Skeletal muscle satellite cell (primary cell): Measurements from ENCODE around the gene PAQR3. TPM values are rescaled to one million over a fixed set of nuclear protein-coding genes. Genes with fewer than 3 reads are reported as not detected.
"Not testable (repeated sequence)": the region's sequence is repeated elsewhere in the genome, so short reads cannot be mapped to it uniquely, and the experiment has no call there.

Experiments
- H3K27me3 ChIP-seq: 2 replicates; pipeline ENCODE4 v1.7.0; 2013; ENCODE audit warnings: low read length; ENCODE audit not compliant: control insufficient read depth, insufficient read depth
- H3K36me3 ChIP-seq: 2 replicates; pipeline ENCODE4 v1.7.0; 2013; ENCODE audit warnings: mild to moderate bottlenecking, control low read depth, low read length; ENCODE audit not compliant: insufficient read depth
- H3K4me1 ChIP-seq: 2 replicates; pipeline ENCODE4 v1.7.0; 2013; ENCODE audit warnings: low read length; ENCODE audit not compliant: control insufficient read depth, insufficient read depth
- H3K4me2 ChIP-seq: 2 replicates; pipeline ENCODE4 v1.7.0; 2013; ENCODE audit warnings: mild to moderate bottlenecking, low read length
- H3K4me3 ChIP-seq: 2 replicates; pipeline ENCODE4 v1.7.0; 2013; ENCODE audit warnings: low read length
- H3K9ac ChIP-seq: 2 replicates; pipeline ENCODE4 v1.7.0; 2013; ENCODE audit warnings: mild to moderate bottlenecking, low read depth, low read length, moderate library complexity
- H3K9me3 ChIP-seq: replicated peaks from 2 replicates; pipeline ENCODE4 v1.7.0; 2013; ENCODE audit warnings: mild to moderate bottlenecking, control low read depth, low read length
- small RNA-seq: library from RNA; depleted of rRNA; stranded (forward); fragments of <200 nt; gene quantifications from one replicate; pipeline ENCODE3, GENCODE V24; 2012

PAQR3 gene

DNA sequence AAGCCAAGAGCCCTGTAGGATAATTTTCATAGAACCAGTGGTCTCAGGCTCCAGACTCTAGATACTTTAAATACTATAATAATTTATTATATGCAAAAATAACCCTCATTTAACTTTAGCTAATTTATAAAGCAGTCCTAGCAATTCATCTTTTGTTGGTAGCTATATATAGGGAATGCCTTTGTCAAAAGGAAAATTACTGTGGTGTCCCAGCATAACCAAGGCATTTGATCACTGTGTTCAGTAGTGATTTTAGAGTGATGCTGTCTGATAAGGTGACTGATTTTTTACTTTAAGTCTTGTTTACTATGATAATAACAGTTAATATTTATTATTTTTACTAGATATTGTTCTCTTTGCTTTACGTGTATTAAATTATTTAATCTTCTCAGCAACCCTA is 61.2 kb downstream of the PAQR3 start:
- Histone ChIP-seq H3K9ac (no peak overlapping the region), H3K4me3 (no peak overlapping the region), H3K4me1 (no peaks in the 10 kb centered on the region), H3K4me2 (no peak overlapping the region), H3K36me3 (peaks cover 8% of the 10 kb centered on the region), H3K9me3 (no peaks in the 10 kb centered on the region), H3K27me3 (no peaks in the 10 kb centered on the region)

DNA sequence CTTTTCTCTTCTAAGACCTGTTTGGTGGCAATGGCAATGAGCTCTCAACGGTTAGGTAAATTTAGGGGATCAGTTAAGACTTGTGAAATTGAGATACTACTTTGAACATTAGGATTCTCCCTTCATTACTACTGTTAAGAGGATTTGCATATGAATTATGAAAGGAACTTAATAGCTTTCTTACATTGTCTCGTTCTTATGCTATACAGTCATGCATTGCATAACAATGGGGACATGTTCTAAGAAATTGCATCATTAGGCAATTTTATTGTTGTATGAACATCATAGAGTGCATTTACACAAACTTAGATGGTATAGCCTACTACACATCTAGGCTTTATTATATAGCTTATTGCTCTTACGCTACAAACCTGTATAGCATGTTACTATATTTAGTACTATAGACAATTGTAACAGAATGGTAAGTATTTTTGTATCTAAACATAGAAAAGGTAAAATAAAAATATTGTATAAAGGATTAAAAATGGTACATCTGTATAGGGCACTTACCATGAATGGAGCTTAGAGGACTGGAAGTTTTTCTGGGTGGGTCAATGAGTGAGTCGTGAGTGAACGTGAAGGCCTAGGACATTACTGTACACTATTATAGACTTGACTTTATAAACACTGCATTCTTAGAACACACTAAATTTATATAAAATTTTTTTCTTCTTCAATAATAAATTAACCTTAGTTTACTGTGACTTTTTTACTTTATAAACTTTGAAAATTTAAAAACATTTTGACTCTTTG is 62.5 kb downstream of the PAQR3 start:
- Histone ChIP-seq H3K27me3 (no peaks in the 10 kb centered on the region), H3K9ac (no peak overlapping the region), H3K4me1 (no peaks in the 10 kb centered on the region), H3K9me3 (no peaks in the 10 kb centered on the region), H3K4me2 (no peak overlapping the region), H3K4me3 (no peak overlapping the region), H3K36me3 (peaks cover 19% of the 10 kb centered on the region)

DNA sequence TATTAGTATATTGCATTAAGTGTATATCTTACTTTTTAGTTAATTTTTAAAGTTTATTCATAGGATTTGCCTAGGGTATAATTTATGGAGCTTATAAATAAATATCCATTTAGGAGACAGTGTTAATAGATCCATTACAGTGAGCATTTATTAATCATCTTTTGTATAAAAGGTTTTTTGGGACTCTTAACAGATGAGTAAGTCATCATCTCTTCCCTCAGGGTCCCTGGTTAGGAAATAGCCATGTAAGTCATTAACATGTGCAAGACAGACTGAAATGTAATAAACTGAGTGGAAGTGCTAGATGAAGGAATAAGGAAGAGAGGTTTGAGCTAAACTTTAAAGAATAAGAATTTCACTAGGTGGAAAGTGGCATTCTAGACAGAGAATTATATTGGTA is 69.2 kb downstream of the PAQR3 start:
- Histone ChIP-seq H3K36me3 (peaks cover 23% of the 10 kb centered on the region), H3K4me3 (no peak overlapping the region), H3K9ac (no peak overlapping the region), H3K27me3 (no peaks in the 10 kb centered on the region), H3K9me3 (no peaks in the 10 kb centered on the region), H3K4me1 (no peaks in the 10 kb centered on the region), H3K4me2 (no peak overlapping the region)

DNA sequence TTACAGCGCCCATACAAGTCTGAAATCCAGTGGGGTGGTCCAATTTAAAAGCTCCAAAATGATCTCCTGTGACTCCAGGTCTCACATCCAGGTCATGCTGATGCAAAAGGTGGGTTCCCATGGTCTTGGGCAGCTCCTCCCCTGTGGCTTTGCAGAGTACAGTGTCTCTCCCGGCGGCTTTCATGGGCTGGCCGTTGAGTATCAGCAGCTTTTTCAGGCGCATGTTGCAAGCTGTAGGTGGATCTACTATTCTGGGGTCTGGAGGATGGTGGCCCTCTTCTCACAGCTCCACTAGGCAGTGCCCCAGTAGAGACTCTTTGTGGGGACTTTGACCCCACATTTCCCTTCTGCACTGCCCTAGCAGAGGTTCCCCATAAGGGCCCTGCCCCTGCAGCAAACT is 70.5 kb downstream of the PAQR3 start:
- not testable (repeated sequence) for H3K9me3 ChIP-seq, H3K27me3 ChIP-seq, H3K4me1 ChIP-seq, H3K9ac ChIP-seq, H3K4me2 ChIP-seq, H3K4me3 ChIP-seq
- peaks cover 22% of the 10 kb centered on the region for H3K36me3 ChIP-seq

DNA sequence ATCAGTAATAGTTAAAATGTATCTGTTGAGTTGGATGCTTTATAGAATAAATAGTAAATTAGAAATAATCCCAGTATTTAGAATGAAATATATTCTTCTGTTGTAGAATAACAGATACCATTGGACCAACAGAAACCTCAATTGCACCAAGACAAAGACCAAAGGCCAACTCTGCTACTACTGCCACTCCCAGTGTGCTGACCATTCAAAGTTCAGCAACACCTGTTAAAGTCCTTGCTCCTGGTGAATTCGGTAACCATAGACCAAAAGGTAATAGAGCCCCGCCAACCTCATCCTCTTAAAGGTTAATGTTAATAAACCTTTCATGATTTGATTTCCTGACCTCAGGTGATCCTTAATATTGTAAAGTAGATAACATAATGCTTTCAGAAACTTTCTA is 73.8 kb downstream of the PAQR3 start:
- Histone ChIP-seq H3K4me3 (no peak overlapping the region), H3K4me2 (no peak overlapping the region), H3K4me1 (no peaks in the 10 kb centered on the region), H3K36me3 (peaks cover 8% of the 10 kb centered on the region), H3K27me3 (no peaks in the 10 kb centered on the region), H3K9me3 (no peaks in the 10 kb centered on the region), H3K9ac (no peak overlapping the region)

DNA sequence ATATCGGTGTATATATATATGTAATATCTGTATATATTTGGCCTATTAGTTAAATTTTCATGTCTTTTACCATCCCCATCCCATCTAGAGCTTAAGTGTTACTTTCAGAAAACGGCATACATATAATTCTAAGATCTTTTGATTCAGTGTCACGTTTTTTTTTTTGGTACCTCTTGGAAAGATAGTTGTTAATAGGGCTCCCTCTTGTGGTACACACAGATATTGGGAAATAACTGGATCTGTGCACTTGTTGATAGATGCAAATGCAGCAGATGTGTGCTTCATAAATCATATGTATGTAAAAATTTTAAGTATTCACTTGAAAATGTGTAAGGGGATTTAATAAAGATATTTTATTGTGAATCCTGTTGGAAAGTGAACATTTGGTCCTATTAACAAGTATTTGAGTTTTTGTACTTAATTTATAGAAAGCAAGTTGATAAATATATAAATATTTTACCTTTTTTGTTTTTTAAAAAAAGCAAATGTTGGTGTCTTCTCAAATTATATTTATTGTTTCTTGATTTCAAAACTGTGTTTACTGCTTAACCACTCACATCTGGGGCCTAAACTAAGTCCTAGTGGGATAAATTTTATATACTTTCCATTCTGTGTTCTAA is 74.7 kb downstream of the PAQR3 start:
- no peaks in the 10 kb centered on the region for H3K4me1 ChIP-seq
- no peaks in the 10 kb centered on the region for H3K27me3 ChIP-seq
- H3K36me3 ChIP-seq: peaks cover 8% of the 10 kb centered on the region
- no peak overlapping the region for H3K9ac ChIP-seq
- H3K4me3 ChIP-seq: no peak overlapping the region
- no peak overlapping the region for H3K4me2 ChIP-seq
- no peaks in the 10 kb centered on the region for H3K9me3 ChIP-seq

DNA sequence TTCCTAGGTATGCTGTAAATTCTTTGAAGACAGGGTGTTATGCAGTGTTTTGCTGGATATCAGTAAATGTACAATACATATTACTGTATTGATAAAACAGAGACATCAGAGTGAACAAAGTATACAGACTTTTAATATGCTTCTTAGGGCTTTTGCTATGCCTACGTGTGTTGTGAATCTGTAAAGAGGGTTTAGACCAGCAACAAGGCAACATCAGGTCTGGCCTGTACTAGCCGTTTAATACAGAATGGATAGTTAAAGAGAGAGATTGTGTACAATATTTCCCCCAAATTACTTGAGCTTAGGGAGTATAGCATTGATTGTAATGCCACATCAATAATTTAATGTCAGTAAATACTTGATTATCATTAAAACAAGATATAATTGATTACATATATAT is 75.2 kb downstream of the PAQR3 start:
- H3K4me2 ChIP-seq: no peak overlapping the region
- H3K27me3 ChIP-seq: no peaks in the 10 kb centered on the region
- H3K36me3 ChIP-seq: peaks cover 8% of the 10 kb centered on the region
- no peak overlapping the region for H3K9ac ChIP-seq
- no peaks in the 10 kb centered on the region for H3K4me1 ChIP-seq
- no peak overlapping the region for H3K4me3 ChIP-seq
- no peaks in the 10 kb centered on the region for H3K9me3 ChIP-seq

DNA sequence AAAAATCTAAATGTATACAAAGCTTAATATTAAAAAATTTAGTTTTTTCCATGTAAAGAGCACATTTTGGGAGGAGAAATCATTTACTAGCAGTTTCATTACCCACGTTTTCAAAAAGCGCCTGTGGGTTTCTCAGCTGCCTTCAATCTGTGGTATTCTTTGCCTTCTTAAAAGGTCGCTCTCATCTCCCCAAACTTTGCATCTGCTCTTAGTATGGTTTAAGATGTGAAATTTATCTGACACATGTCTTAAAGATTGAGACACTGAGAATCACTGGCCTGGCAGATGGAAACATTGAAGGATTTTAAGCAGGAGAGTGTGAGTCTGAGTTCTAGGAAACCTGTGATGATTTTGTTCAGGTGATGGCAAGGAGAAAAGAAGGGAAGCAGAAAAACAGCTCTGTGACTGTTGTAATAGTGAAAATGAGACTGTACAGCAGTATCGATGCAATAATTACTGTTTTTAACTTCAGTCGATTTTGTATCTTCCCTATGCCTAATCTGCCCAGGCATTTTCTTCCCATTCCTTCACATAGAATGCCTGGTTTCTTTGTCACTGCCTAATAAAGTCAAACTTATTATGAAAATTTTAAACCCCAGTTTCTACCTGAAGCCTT is 75.9 kb downstream of the PAQR3 start:
- Histone ChIP-seq H3K27me3 (no peaks in the 10 kb centered on the region), H3K9me3 (no peaks in the 10 kb centered on the region), H3K4me2 (no peak overlapping the region), H3K9ac (no peak overlapping the region), H3K4me3 (no peak overlapping the region), H3K36me3 (peaks cover 4% of the 10 kb centered on the region), H3K4me1 (no peaks in the 10 kb centered on the region)

DNA sequence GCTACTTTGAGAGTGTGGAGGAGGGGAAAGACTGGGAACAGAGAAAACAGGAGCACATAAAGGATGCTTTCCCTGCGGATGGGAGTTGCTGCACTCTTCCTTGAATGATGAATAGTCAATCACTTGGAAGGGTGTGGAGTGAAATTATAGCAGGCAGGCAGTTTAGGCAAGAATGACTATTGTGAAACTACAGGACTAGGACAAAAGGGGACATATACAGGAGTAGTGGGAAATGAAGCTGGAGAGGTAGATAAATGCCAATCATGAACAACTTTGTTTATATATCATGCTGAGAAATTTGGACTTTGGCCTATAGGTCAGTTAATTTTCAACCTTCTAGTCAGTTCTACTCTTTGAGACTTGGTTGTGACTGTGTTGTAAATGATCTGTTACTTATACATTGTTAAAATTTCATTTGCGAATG is 76.9 kb downstream of the PAQR3 start:
- Histone ChIP-seq H3K4me2 (no peak overlapping the region), H3K9ac (no peak overlapping the region), H3K4me1 (no peaks in the 10 kb centered on the region), H3K4me3 (no peak overlapping the region), H3K9me3 (no peaks in the 10 kb centered on the region), H3K36me3 (peaks cover 2% of the 10 kb centered on the region), H3K27me3 (no peaks in the 10 kb centered on the region)

Small RNAs within 50 kb of the gene (small RNA-seq; reads per million reads assigned to genes)
- gene RN7SL127P: not detected
